Mesothelial cell of epicardium (in vitro differentiated cells): ENCODE measurements around the gene CDC25A. TPM values are rescaled to one million over a fixed set of nuclear protein-coding genes. Genes with fewer than 3 reads are reported as not detected.

Source experiments
- DNase-seq, 2 experiments: peaks; one replicate each; pipeline ENCODE4 v3.0.0; 2021; ENCODE audit warnings: low spot score in 2 of 2; ENCODE audit not compliant: unreplicated experiment in 2 of 2
- H3K27ac Mint-ChIP-seq: 2 replicates; pipeline ENCODE4 v1.8.0; 2021; ENCODE audit warnings: mixed read lengths
- H3K27me3 Mint-ChIP-seq: 2 replicates; pipeline ENCODE4 v1.8.0; 2021; ENCODE audit warnings: low read depth, mixed read lengths
- H3K36me3 Mint-ChIP-seq: 2 replicates; pipeline ENCODE4 v1.8.0; 2021; ENCODE audit warnings: mixed read lengths
- H3K4me1 Mint-ChIP-seq: 2 replicates; pipeline ENCODE4 v1.8.0; 2021; ENCODE audit warnings: mixed read lengths
- H3K4me3 Mint-ChIP-seq: 2 replicates; pipeline ENCODE4 v1.8.0; 2021; ENCODE audit warnings: mild to moderate bottlenecking, moderate library complexity, mixed read lengths
- H3K9me3 Mint-ChIP-seq: 2 replicates; pipeline ENCODE4 v1.8.0; 2021; ENCODE audit warnings: mixed read lengths
- total RNA-seq: library from RNA; stranded (reverse); gene quantifications from 3 replicates; pipeline ENCODE4 v1.2.1, GENCODE V29; 2021
- TF ChIP-seq, protein P1 (sequence below): fragments of 200-600 bp; sonication (generic); IDR thresholded peaks from one replicate; pipeline ENCODE4 v1.5.0; 2021; ENCODE audit warnings: antibody characterized with exemption; ENCODE audit not compliant: unreplicated experiment

The CDC25A gene
- total RNA-seq, 1 donor from 2014 or later = 12.1 TPM

DNA sequence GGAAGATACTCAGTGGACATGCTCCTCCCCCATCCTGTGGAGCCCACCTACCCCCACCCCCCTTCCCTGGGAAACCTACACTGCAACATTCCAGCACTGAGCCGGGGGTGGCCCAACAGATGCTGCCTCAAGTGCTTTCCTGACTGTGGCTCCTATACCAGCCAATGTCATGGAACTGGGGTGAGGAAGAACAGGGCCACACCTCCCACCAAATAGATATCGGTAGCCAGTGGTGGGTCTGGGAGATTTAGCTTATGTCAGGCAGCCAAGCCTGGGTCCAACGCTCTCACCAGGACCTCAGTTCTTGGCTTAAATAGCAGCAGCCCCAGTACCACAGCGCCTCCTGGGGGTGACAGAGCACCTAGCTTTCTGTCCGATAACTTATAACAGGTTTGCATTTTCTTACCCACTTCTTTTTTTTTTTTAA lies 30.3 kb downstream of the CDC25A start:
- DNase-seq = peak; percentile 33 to 67
- no peaks in the 10 kb centered on the region for H3K9me3 Mint-ChIP-seq
- TF ChIP-seq, protein P1, sequence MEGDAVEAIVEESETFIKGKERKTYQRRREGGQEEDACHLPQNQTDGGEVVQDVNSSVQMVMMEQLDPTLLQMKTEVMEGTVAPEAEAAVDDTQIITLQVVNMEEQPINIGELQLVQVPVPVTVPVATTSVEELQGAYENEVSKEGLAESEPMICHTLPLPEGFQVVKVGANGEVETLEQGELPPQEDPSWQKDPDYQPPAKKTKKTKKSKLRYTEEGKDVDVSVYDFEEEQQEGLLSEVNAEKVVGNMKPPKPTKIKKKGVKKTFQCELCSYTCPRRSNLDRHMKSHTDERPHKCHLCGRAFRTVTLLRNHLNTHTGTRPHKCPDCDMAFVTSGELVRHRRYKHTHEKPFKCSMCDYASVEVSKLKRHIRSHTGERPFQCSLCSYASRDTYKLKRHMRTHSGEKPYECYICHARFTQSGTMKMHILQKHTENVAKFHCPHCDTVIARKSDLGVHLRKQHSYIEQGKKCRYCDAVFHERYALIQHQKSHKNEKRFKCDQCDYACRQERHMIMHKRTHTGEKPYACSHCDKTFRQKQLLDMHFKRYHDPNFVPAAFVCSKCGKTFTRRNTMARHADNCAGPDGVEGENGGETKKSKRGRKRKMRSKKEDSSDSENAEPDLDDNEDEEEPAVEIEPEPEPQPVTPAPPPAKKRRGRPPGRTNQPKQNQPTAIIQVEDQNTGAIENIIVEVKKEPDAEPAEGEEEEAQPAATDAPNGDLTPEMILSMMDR = peak; percentile 67
- peaks cover 9% of the 10 kb centered on the region for H3K4me1 Mint-ChIP-seq
- H3K27me3 Mint-ChIP-seq = no peaks in the 10 kb centered on the region
- peak overlapping the region; percentile 12 for H3K27ac Mint-ChIP-seq
- H3K4me3 Mint-ChIP-seq = no peak overlapping the region
- H3K36me3 Mint-ChIP-seq = peaks cover 9% of the 10 kb centered on the region

DNA sequence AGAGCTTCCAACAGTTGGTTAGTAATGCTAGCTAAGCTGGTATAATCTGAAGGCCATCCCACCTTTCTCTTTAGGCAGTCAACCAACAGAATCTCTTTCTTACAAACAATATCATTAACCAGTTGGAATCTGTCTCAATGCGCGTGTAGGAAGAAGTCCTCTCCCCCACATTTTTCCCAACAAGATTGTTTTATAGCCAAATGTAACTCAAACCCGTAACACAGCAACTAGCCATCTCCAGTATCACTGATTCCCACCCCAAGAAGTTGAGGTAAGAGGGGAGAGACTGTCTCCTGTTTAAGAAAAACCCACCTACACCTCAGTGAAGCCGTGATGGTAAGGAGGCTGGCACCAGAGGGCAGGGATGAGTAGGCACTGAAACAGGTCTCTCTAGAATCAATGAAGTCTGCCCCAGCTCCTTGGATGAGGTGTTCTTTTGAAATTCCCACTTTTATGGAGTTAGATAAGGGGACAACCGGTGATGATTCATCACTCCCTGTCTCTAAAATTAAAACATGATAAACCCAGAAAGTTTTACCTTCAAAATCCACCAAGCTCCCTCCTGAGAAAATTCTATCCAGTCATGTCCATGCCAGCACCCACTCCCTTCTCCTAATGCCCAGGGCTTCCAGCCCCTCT lies 30.9 kb downstream of the CDC25A start:
- no peaks in the 10 kb centered on the region for H3K27me3 Mint-ChIP-seq
- H3K4me1 Mint-ChIP-seq = peaks cover 9% of the 10 kb centered on the region
- peaks cover 9% of the 10 kb centered on the region for H3K36me3 Mint-ChIP-seq
- no peak overlapping the region for H3K4me3 Mint-ChIP-seq
- TF ChIP-seq, protein P1 = no peak
- no peak for DNase-seq
- H3K9me3 Mint-ChIP-seq = no peaks in the 10 kb centered on the region
- peak overlapping the region; percentile 60 for H3K27ac Mint-ChIP-seq

DNA sequence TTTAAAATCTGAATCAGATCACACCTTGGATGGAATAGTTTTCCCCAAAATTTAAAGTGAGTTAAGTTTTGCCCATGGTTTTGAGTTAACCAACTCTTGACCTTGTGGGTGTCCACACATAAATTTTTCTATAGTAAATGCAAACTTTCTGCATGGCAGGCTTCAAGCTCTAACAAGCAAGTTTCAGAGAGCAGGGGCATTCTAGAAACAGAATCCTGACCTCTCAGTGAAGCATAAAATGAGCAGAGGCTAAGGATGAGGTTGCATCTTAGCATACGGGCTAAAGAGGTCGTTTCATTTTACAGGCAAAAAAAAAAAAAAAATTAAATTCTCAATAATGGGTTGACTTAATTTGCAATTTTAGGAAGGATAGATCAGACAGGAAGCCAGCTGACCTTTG lies 32.1 kb downstream of the CDC25A start:
- Mint-ChIP-seq H3K4me3 (no peak overlapping the region), H3K27me3 (no peaks in the 10 kb centered on the region), H3K4me1 (peaks cover 11% of the 10 kb centered on the region), H3K27ac (no peak overlapping the region), H3K36me3 (peaks cover under 1% of the 10 kb centered on the region), H3K9me3 (no peaks in the 10 kb centered on the region)
- no peak for DNase-seq
- TF ChIP-seq, protein P1 = no peak

DNA sequence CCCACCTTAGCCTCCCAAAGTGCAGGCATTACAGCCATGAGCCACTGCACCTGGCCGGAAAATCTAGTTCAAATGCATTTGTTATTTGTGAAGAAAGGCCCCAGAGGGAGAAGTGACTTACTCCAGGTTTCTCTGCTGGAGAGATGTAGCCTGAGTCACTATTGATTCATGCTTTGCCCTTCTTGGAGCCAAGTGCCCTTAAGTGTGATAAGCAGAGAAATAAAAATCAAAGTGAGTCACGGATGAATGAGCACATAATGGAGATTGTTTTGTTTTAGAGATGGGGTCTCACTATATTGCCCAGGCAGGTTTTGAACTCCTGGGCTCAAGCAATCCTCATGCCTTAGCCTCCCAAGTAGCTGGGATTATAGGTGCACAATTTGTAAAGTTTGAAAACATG lies 33.1 kb downstream of the CDC25A start:
- H3K9me3 Mint-ChIP-seq = no peaks in the 10 kb centered on the region
- H3K36me3 Mint-ChIP-seq = no peaks in the 10 kb centered on the region
- H3K27ac Mint-ChIP-seq = no peak overlapping the region
- TF ChIP-seq, protein P1 = no peak
- no peak overlapping the region for H3K4me3 Mint-ChIP-seq
- no peak for DNase-seq
- no peaks in the 10 kb centered on the region for H3K27me3 Mint-ChIP-seq
- peaks cover 15% of the 10 kb centered on the region for H3K4me1 Mint-ChIP-seq

DNA sequence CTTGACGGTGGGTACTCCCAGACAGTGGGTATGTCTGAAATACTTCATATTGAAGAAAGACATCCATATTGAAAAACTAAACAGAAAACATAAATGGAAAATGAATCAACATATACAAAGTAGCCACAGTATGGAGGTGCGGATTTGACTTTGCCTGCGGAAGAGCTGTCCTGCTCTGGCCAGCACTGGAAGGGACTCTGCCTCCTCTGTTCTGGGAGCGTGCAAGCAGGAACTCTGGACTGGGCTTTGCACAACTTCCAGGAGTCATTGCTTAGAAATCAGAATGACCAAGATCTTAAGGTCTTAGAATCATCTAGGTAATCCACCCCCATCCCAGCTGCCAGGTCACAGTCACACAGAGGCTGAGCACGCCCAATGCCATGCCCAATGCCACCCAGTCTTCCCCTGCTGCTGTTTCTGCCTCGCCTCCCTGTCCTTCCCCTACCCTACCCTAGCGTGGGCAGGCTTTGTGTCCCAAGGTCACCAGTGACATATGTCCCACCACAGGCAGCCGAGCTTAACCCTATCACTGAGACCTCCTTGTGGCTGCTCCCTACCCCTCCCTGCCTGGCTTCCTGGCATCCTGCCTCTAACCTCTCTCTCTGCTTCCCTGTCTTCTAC lies 36.3 kb downstream of the CDC25A start:
- Mint-ChIP-seq H3K9me3 (no peaks in the 10 kb centered on the region), H3K36me3 (no peaks in the 10 kb centered on the region), H3K27me3 (no peaks in the 10 kb centered on the region), H3K4me3 (no peak overlapping the region), H3K27ac (no peak overlapping the region), H3K4me1 (peaks cover 7% of the 10 kb centered on the region)
- TF ChIP-seq, protein P1 = no peak
- no peak for DNase-seq
